AG09319 (cell line): ENCODE results near the gene TEX101.

Experiments used
- DNase-seq: peaks from one replicate; pipeline ENCODE4 v3.0.0-alpha.2; 2010; ENCODE audit warnings: low read depth; ENCODE audit errors: extremely low read depth
- TF ChIP-seq, protein P1 (sequence below): IDR thresholded peaks from 2 replicates; pipeline ENCODE4 v1.5.1; 2011; ENCODE audit warnings: low read depth, mild to moderate bottlenecking, inconsistent platforms, low read length, moderate library complexity

TEX101 gene

GRCh38 chr19:43447655-43448054 lies 33.0 kb downstream of the TEX101 start:
- TF ChIP-seq, protein P1, sequence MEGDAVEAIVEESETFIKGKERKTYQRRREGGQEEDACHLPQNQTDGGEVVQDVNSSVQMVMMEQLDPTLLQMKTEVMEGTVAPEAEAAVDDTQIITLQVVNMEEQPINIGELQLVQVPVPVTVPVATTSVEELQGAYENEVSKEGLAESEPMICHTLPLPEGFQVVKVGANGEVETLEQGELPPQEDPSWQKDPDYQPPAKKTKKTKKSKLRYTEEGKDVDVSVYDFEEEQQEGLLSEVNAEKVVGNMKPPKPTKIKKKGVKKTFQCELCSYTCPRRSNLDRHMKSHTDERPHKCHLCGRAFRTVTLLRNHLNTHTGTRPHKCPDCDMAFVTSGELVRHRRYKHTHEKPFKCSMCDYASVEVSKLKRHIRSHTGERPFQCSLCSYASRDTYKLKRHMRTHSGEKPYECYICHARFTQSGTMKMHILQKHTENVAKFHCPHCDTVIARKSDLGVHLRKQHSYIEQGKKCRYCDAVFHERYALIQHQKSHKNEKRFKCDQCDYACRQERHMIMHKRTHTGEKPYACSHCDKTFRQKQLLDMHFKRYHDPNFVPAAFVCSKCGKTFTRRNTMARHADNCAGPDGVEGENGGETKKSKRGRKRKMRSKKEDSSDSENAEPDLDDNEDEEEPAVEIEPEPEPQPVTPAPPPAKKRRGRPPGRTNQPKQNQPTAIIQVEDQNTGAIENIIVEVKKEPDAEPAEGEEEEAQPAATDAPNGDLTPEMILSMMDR: no peak

GRCh38 chr19:43450545-43450997 lies 35.9 kb downstream of the TEX101 start:
- TF ChIP-seq, protein P1: no peak
- DNase-seq: no peak

More at GRCh38 chr19:43447655-43448054, 33.0 kb downstream of the TEX101 start:
- no peak for DNase-seq

DNA sequence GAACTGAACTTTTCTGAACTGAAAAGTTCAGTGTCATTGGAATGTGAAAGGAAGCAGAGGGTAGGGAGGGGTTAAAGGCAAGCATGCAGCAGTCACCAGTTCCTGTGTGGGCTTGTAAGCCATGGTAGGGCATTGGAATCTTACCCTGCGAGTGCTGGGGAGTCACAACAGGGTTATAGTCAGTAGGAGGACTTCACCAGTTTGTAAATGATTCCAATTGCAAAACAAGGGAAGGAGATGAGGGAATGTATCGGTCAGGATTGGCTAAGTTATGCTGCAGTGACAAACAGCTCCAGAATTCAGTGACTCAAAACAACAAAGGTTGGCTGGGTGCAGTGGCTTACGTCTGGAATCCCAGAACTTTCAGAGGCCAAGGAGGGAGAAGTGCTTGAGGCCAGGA lies 37.9 kb downstream of the TEX101 start:
- TF ChIP-seq, protein P1: no peak
- DNase-seq: no peak

DNA sequence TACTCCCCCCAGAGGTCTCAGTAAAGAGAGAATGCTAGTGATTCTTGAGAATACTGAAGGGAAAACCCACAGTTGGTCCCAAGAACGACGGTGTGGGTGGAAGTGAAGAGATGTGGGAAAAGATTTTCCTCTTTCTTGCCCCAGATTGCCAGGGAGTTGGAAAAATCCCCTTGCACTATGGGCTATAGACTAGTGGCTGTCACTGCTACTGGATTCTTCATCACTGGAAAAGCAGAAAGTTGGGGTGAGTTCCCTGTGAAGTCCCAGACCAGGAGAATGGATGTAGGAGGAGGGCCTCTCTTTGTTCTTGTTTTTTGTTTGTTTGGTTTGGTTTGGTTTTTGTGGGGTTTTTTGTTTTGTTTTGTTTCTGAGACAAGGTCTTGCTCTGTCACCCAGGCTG lies 39.3 kb downstream of the TEX101 start:
- TF ChIP-seq, protein P1: no peak
- DNase-seq: no peak

DNA sequence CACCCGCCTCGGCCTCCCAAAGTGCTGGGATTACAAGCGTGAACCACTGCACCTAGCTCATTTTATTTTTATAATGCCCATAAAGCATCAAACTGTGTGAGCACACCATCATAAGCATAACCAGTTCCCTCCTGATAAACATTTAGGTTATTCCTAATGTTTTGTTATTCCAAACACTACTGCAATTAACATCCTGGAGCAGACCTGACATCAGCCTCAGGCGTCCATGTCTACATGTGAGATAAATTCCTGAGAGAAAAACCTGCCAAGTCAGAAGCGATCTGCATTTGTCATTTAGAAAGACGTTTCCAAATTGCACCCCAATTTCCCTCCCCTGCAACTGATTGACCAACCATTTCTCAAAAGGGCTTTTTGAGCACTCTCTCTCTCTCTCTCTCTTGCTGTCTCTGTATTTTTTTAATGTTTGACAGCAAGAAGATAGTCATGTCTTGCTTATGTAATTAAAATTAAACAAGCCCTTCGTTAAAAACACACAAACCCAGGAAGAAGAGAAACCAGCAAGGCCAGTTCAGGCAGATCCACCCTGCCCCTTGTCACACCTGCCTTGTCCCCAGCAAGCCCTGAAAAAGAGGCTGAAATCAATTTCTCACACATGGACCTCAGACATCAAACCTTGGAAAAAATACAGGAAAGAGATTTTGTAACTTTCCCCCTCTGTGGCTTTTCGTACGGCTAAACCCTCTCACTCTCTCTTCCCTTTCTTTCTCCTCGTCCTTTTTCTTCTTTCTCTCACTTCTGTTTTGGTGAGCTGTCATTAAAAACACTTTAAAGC lies 40.8 kb downstream of the TEX101 start:
- DNase-seq: no peak
- TF ChIP-seq, protein P1: no peak

DNA sequence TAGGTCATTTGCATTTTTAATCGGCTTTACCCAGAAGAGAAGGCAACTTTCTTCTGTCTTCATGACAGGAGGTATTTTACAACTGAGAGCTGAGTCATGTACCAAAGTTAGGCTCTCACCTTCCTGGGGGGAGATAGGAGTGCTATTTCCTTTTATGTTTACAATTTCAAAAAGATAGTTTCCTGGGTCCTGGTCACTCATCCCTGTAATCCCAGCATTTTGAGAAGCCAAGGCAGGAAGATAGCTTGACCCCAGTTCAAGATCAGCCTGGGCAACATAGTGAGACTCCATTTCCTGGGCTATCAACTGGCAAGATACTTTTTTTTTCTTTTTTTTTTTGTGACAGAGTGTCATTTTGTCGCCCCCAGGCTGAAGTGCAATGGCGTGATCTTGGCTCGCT lies 43.1 kb downstream of the TEX101 start:
- no peak for DNase-seq
- TF ChIP-seq, protein P1: no peak

DNA sequence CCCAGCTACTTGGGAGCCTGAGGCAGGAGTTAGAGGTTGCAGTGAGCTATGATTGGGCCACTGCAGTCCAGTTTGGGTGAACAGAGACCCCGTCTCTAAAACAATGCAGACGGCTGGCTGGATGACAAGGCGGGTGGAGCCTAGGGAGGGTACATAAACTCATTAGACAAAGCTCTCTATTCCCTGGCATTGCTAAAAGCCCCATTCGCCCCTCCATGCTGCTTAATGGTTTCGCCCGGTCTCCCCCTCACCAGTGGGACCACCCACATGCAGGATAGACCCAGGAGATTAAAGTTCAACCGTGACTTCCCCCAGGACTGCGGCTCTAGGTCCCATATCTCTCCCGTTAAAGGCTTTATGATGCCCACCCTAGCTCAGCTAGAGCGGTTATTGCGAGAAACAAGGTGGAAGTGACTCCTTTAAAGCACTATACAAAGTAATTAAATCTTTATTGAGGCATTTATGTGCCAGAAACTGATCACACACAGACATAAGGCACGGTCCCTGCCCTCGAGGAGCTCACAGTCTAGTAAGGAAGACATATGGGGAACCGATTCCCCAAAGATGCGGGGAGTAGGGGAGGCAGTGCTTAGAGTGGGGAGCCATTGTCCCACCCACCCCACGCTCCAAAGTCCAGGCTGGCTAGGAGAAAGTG lies 45.8 kb downstream of the TEX101 start:
- TF ChIP-seq, protein P1: no peak
- DNase-seq: no peak
